Astrocyte (in vitro differentiated cells and primary cell): Measurements from ENCODE around the gene THAP3. TPM values are rescaled to one million over a fixed set of nuclear protein-coding genes. Genes with fewer than 3 reads are reported as not detected.

Source experiments
- DNase-seq: peaks from one replicate; pipeline ENCODE4 v3.0.0-alpha.2; 2010; ENCODE audit warnings: low read depth
- FAIRE-seq: peaks from 2 replicates; lab custom pipeline; 2011; peaks lifted over from hg19 to GRCh38; lab: Jason Lieb, UNC
- H2AFZ ChIP-seq: 2 replicates; pipeline ENCODE4 v1.6.0; 2012; ENCODE audit warnings: low read depth, low read length, inconsistent platforms
- H3K27ac ChIP-seq: 2 replicates; pipeline ENCODE4 v1.5.1; 2011; ENCODE audit warnings: low read depth, low read length, inconsistent platforms
- H3K27me3 ChIP-seq: 2 replicates; pipeline ENCODE4 v1.6.0; 2011; ENCODE audit warnings: low read length, inconsistent platforms; ENCODE audit not compliant: insufficient read depth
- H3K36me3 ChIP-seq: 2 replicates; pipeline ENCODE4 v1.5.1; 2011; ENCODE audit warnings: low read length, inconsistent platforms; ENCODE audit not compliant: insufficient read depth
- H3K4me1 ChIP-seq: 2 replicates; pipeline ENCODE4 v1.5.1; 2011; ENCODE audit warnings: low read length, inconsistent platforms; ENCODE audit not compliant: insufficient read depth
- H3K4me2 ChIP-seq: 2 replicates; pipeline ENCODE4 v1.6.0; 2012; ENCODE audit warnings: low read length, inconsistent platforms
- H3K4me3 ChIP-seq: 2 replicates; pipeline ENCODE4 v1.5.1; 2011; ENCODE audit warnings: low read depth, mild to moderate bottlenecking, low read length, inconsistent platforms; ENCODE audit not compliant: insufficient read depth
- H3K79me2 ChIP-seq: 2 replicates; pipeline ENCODE4 v1.6.0; 2012; ENCODE audit warnings: mild to moderate bottlenecking, low read length, inconsistent platforms; ENCODE audit not compliant: insufficient read depth
- H3K9ac ChIP-seq: 2 replicates; pipeline ENCODE4 v1.6.0; 2012; ENCODE audit warnings: mild to moderate bottlenecking, low read length, inconsistent platforms
- H3K9me3 ChIP-seq: 2 replicates; pipeline ENCODE4 v1.5.1; 2012; ENCODE audit warnings: low read depth, mild to moderate bottlenecking, low read length, inconsistent platforms; ENCODE audit not compliant: insufficient read depth
- H4K20me1 ChIP-seq: 2 replicates; pipeline ENCODE4 v1.6.0; 2012; ENCODE audit warnings: low read length, inconsistent platforms; ENCODE audit not compliant: insufficient read depth
- H3K27ac Mint-ChIP-seq: one replicate; pipeline ENCODE4 v1.8.0; 2021; ENCODE audit warnings: mild to moderate bottlenecking, mixed read lengths; ENCODE audit not compliant: unreplicated experiment
- H3K27me3 Mint-ChIP-seq: one replicate; pipeline ENCODE4 v1.8.0; 2021; ENCODE audit warnings: low read depth, mixed read lengths; ENCODE audit not compliant: unreplicated experiment
- H3K36me3 Mint-ChIP-seq: one replicate; pipeline ENCODE4 v1.8.0; 2021; ENCODE audit warnings: low read depth, mixed read lengths; ENCODE audit not compliant: unreplicated experiment
- H3K4me1 Mint-ChIP-seq: one replicate; pipeline ENCODE4 v1.8.0; 2021; ENCODE audit warnings: low read depth, mixed read lengths; ENCODE audit not compliant: unreplicated experiment
- H3K4me3 Mint-ChIP-seq: one replicate; pipeline ENCODE4 v1.8.0; 2021; ENCODE audit warnings: mild to moderate bottlenecking, moderate library complexity, mixed read lengths; ENCODE audit not compliant: unreplicated experiment
- H3K9me3 Mint-ChIP-seq: one replicate; pipeline ENCODE4 v1.8.0; 2021; ENCODE audit warnings: mild to moderate bottlenecking, mixed read lengths; ENCODE audit not compliant: unreplicated experiment
- CTCF ChIP-seq: IDR thresholded peaks from 2 replicates; pipeline ENCODE4 v1.5.1; 2011; ENCODE audit warnings: low read depth, mild to moderate bottlenecking, inconsistent platforms, low read length, moderate library complexity; ENCODE audit not compliant: insufficient read depth
- EZH2 ChIP-seq: IDR thresholded peaks from 2 replicates; pipeline ENCODE4 v1.6.1; 2012; ENCODE audit warnings: mild to moderate bottlenecking, low read length, inconsistent platforms; ENCODE audit not compliant: insufficient read depth
- total RNA-seq: library from RNA; stranded (reverse); gene quantifications from 2 replicates; pipeline ENCODE4 v1.2.1, GENCODE V29; 2021

The THAP3 gene
- total RNA-seq, 1 donor from 2014 or later, result 16.5 TPM

- H3K9me3 ChIP-seq, result no peaks in the 10 kb centered on the region
Observed at GRCh38 chr1:6580119-6580592, 44.5 kb upstream of the THAP3 start.

GRCh38 chr1:6580593-6581409, 43.9 kb upstream of the THAP3 start:
- peak overlapping the region; percentile 96 for H3K4me3 Mint-ChIP-seq
- Histone ChIP-seq H3K4me2 (peak overlapping the region; percentile 90), H3K4me1 (peaks cover 12% of the 10 kb centered on the region), H3K27ac (peak overlapping the region; percentile 45), H3K36me3 (no peaks in the 10 kb centered on the region), H4K20me1 (peaks cover 36% of the 10 kb centered on the region), H3K4me3 (peak overlapping the region; percentile 65), H3K9ac (peak overlapping the region; percentile 83), H3K27me3 (no peaks in the 10 kb centered on the region), H3K9me3 (no peaks in the 10 kb centered on the region), H2AFZ (peak overlapping the region; percentile 31), H3K79me2 (peaks cover 32% of the 10 kb centered on the region)
- H3K36me3 Mint-ChIP-seq, result peaks cover 3% of the 10 kb centered on the region
- DNase-seq, result no peak
- H3K4me1 Mint-ChIP-seq, result peaks cover 25% of the 10 kb centered on the region
- no peaks in the 10 kb centered on the region for H3K27me3 Mint-ChIP-seq
- peak overlapping the region; percentile 80 for H3K27ac Mint-ChIP-seq
- no peak for FAIRE-seq
- H3K9me3 Mint-ChIP-seq, result no peaks in the 10 kb centered on the region
- TF ChIP-seq EZH2 (no peak), CTCF (peak; percentile 9)

More at GRCh38 chr1:6580119-6580592, 44.5 kb upstream of the THAP3 start:
- H3K9me3 Mint-ChIP-seq, result no peaks in the 10 kb centered on the region
- DNase-seq (no peak), FAIRE-seq (no peak)
- no peaks in the 10 kb centered on the region for H3K27me3 Mint-ChIP-seq
- Histone ChIP-seq H3K4me1 (peaks cover 12% of the 10 kb centered on the region), H3K4me3 (peak overlapping the region; percentile 65), H4K20me1 (peaks cover 30% of the 10 kb centered on the region), H3K4me2 (peak overlapping the region; percentile 90), H2AFZ (peak overlapping the region; percentile 31), H3K27me3 (no peaks in the 10 kb centered on the region), H3K27ac (peak overlapping the region; percentile 45), H3K9ac (peak overlapping the region; percentile 83), H3K79me2 (peaks cover 32% of the 10 kb centered on the region), H3K36me3 (no peaks in the 10 kb centered on the region)
- no peak for TF ChIP-seq CTCF
- no peak for TF ChIP-seq EZH2
- peaks cover 3% of the 10 kb centered on the region for H3K36me3 Mint-ChIP-seq
- H3K4me1 Mint-ChIP-seq, result peaks cover 25% of the 10 kb centered on the region
- H3K27ac Mint-ChIP-seq, result peak overlapping the region; percentile 80
- peak overlapping the region; percentile 96 for H3K4me3 Mint-ChIP-seq
